IMR-90 (cell line): ENCODE measurements around the gene MSRB1. TPM values are rescaled to one million over a fixed set of nuclear protein-coding genes. Genes with fewer than 3 reads are reported as not detected.

Experiments used
- ATAC-seq: fragments of 200-7000 bp; cut with Tn5 transposase; 2 replicates; pipeline ENCODE4 v1.9.1; 2020; ENCODE audit warnings: low read depth, mild to moderate bottlenecking, moderate library complexity
- BruUV-seq: library from RNA; stranded (reverse); fragments of 400-500 nt; replicated peaks from 2 replicates; lab custom pipeline; 2021; lab: Mats Ljungman, UMichigan
- CTCF ChIA-PET: fragments of 300-600 bp; formaldehyde crosslinking; extraction: SDS; loops from one replicate; lab custom pipeline; 2021; ENCODE audit warnings: antibody characterized with exemption; lab: Yijun Ruan, JAX
- POLR2A ChIA-PET: fragments of 300-600 bp; sonication (Branson Sonifier 250); formaldehyde crosslinking; loops from one replicate; lab custom pipeline; 2022; ENCODE audit warnings: antibody characterized with exemption; ENCODE audit not compliant: unreplicated experiment; lab: Charles Lee
- DNase-seq: peaks from one replicate; pipeline ENCODE4 v3.0.0; 2013
- H2AFZ ChIP-seq: replicated peaks from 2 replicates; pipeline ENCODE3; 2013; ENCODE audit warnings: low read length, mild to moderate bottlenecking; ENCODE audit not compliant: poor library complexity
- H2AK5ac ChIP-seq: 2 replicates; pipeline ENCODE4 v1.6.1; 2013; ENCODE audit warnings: low read depth, low read length, inconsistent platforms
- H2AK9ac ChIP-seq: replicated peaks from 2 replicates; pipeline ENCODE3; 2013; ENCODE audit warnings: mild to moderate bottlenecking, low read depth, low read length, moderate library complexity; ENCODE audit not compliant: poor library complexity
- H2BK120ac ChIP-seq: 2 replicates; pipeline ENCODE4 v1.6.1; 2013; ENCODE audit warnings: low read depth, low read length, inconsistent platforms
- H2BK15ac ChIP-seq: 3 replicates; pipeline ENCODE4 v1.6.1; 2013; ENCODE audit warnings: low read depth, low read length, inconsistent platforms
- H2BK20ac ChIP-seq: 2 replicates; pipeline ENCODE4 v1.6.1; 2013; ENCODE audit warnings: low read depth, mild to moderate bottlenecking, inconsistent platforms, low read length, moderate library complexity
- H2BK5ac ChIP-seq: 2 replicates; pipeline ENCODE4 v1.6.1; 2013; ENCODE audit warnings: mild to moderate bottlenecking, low read depth, low read length, inconsistent platforms; ENCODE audit not compliant: poor library complexity, severe bottlenecking
- H3K14ac ChIP-seq: replicated peaks from 2 replicates; pipeline ENCODE4 v1.6.1; 2013; ENCODE audit warnings: low read depth, low read length, inconsistent platforms
- H3K18ac ChIP-seq: 2 replicates; pipeline ENCODE4 v1.6.1; 2013; ENCODE audit warnings: low read depth, low read length, control low read depth
- H3K23ac ChIP-seq: 2 replicates; pipeline ENCODE4 v1.6.1; 2013; ENCODE audit warnings: low read depth, low read length, inconsistent platforms
- H3K27ac ChIP-seq: 2 replicates; pipeline ENCODE4 v1.5.1; 2013; ENCODE audit warnings: mild to moderate bottlenecking, control low read depth, low read length; ENCODE audit not compliant: insufficient read depth
- H3K27me3 ChIP-seq: 2 replicates; pipeline ENCODE4 v1.6.1; 2013; ENCODE audit warnings: low read length; ENCODE audit not compliant: control insufficient read depth, insufficient read depth
- H3K36me3 ChIP-seq: 2 replicates; pipeline ENCODE4 v1.6.1; 2013; ENCODE audit warnings: low read length, mixed read lengths; ENCODE audit not compliant: control insufficient read depth, insufficient read depth
- H3K4ac ChIP-seq: 2 replicates; pipeline ENCODE4 v1.6.1; 2013; ENCODE audit warnings: low read depth, low read length, inconsistent platforms
- H3K4me1 ChIP-seq: 2 replicates; pipeline ENCODE4 v1.6.1; 2013; ENCODE audit warnings: low read length, mixed read lengths; ENCODE audit not compliant: control insufficient read depth, insufficient read depth
- H3K4me2 ChIP-seq: 2 replicates; pipeline ENCODE4 v1.6.1; 2013; ENCODE audit warnings: low read depth, mild to moderate bottlenecking, control low read depth, low read length, moderate library complexity
- H3K4me3 ChIP-seq: 2 replicates; pipeline ENCODE4 v1.5.1; 2013; ENCODE audit warnings: low read depth, mild to moderate bottlenecking, control low read depth, low read length, moderate library complexity; ENCODE audit not compliant: insufficient read depth
- H3K56ac ChIP-seq: 2 replicates; pipeline ENCODE4 v1.6.1; 2013; ENCODE audit warnings: low read length, inconsistent platforms; ENCODE audit not compliant: insufficient read depth; ENCODE audit errors: extremely low read depth
- H3K79me1 ChIP-seq, 2 experiments: 2 replicates each; pipeline ENCODE4 v1.6.1; 2013; ENCODE audit warnings: low read length in 2 of 2, inconsistent platforms in 1 of 2, low read depth in 1 of 2
- H3K9ac ChIP-seq: 2 replicates; pipeline ENCODE4 v1.6.1; 2013; ENCODE audit warnings: low read depth, low read length, control low read depth
- H3K9me1 ChIP-seq: 2 replicates; pipeline ENCODE4 v1.6.1; 2013; ENCODE audit warnings: low read length, inconsistent platforms; ENCODE audit not compliant: insufficient read depth
- H3K9me3 ChIP-seq: 2 replicates; pipeline ENCODE4 v1.6.1; 2013; ENCODE audit warnings: low read length; ENCODE audit not compliant: control insufficient read depth, insufficient read depth
- H4K20me1 ChIP-seq: 2 replicates; pipeline ENCODE4 v1.6.1; 2013; ENCODE audit warnings: low read length, inconsistent platforms; ENCODE audit not compliant: insufficient read depth
- H4K5ac ChIP-seq: 2 replicates; pipeline ENCODE4 v1.6.1; 2013; ENCODE audit warnings: mild to moderate bottlenecking, low read depth, low read length, control low read depth
- H4K8ac ChIP-seq, 2 experiments: 2 replicates each; pipeline ENCODE4 v1.6.1; 2013; ENCODE audit warnings: low read depth in 2 of 2, low read length in 2 of 2, control low read depth in 1 of 2, inconsistent platforms in 1 of 2
- H4K91ac ChIP-seq: 2 replicates; pipeline ENCODE4 v1.6.1; 2013; ENCODE audit warnings: low read depth, low read length, inconsistent platforms; ENCODE audit not compliant: insufficient read depth
- BHLHE40 ChIP-seq: fragments of 150-350 bp; IDR thresholded peaks from 2 replicates; pipeline ENCODE4 v1.6.1; 2016; ENCODE audit warnings: mild to moderate bottlenecking, low read depth, low read length
- CEBPB ChIP-seq: IDR thresholded peaks from 2 replicates; pipeline ENCODE4 v1.6.1; 2012; ENCODE audit warnings: low read depth, low read length, improper control_type of control experiment
- CHD1 ChIP-seq: IDR thresholded peaks from 2 replicates; pipeline ENCODE4 v1.6.1; 2012; ENCODE audit warnings: low read depth, low read length, improper control_type of control experiment
- CTCF ChIP-seq: conservative IDR thresholded peaks from 2 replicates; pipeline ENCODE4 v1.5.1; 2012; ENCODE audit warnings: mild to moderate bottlenecking, low read depth, low read length, improper control_type of control experiment
- ELK1 ChIP-seq: fragments of 150-350 bp; IDR thresholded peaks from 2 replicates; pipeline ENCODE4 v1.6.1; 2016; ENCODE audit warnings: low read depth, mild to moderate bottlenecking, low read length, moderate library complexity, borderline replicate concordance
- FOS ChIP-seq: fragments of 150-350 bp; IDR thresholded peaks from 2 replicates; pipeline ENCODE4 v1.6.1; 2016; ENCODE audit warnings: low read depth, low read length
- MAFK ChIP-seq: IDR thresholded peaks from 2 replicates; pipeline ENCODE4 v1.6.1; 2012; ENCODE audit warnings: low read depth, low read length, improper control_type of control experiment
- MAZ ChIP-seq: IDR thresholded peaks from 2 replicates; pipeline ENCODE4 v1.6.1; 2012; ENCODE audit warnings: low read depth, mild to moderate bottlenecking, low read length, improper control_type of control experiment, moderate library complexity, borderline replicate concordance
- MXI1 ChIP-seq: IDR thresholded peaks from 2 replicates; pipeline ENCODE4 v1.6.1; 2012; ENCODE audit warnings: low read depth, mild to moderate bottlenecking, low read length, moderate library complexity, borderline replicate concordance
- NFE2L2 ChIP-seq: fragments of 150-350 bp; IDR thresholded peaks from 2 replicates; pipeline ENCODE4 v1.6.1; 2016; ENCODE audit warnings: low read depth, mild to moderate bottlenecking, low read length
- POLR2A ChIP-seq: IDR thresholded peaks from 2 replicates; pipeline ENCODE4 v1.6.1; 2012; ENCODE audit warnings: mild to moderate bottlenecking, low read depth, low read length
- RAD21 ChIP-seq: IDR thresholded peaks from 2 replicates; pipeline ENCODE4 v1.6.1; 2012; ENCODE audit warnings: low read length, improper control_type of control experiment
- RCOR1 ChIP-seq: IDR thresholded peaks from 2 replicates; pipeline ENCODE4 v1.6.1; 2012; ENCODE audit warnings: mild to moderate bottlenecking, low read length, improper control_type of control experiment; ENCODE audit not compliant: insufficient replicate concordance
- RFX5 ChIP-seq: IDR thresholded peaks from 2 replicates; pipeline ENCODE4 v1.8.0; 2012; ENCODE audit warnings: low read depth, mild to moderate bottlenecking, low read length, moderate library complexity
- SMC3 ChIP-seq: fragments of 150-350 bp; IDR thresholded peaks from 2 replicates; pipeline ENCODE4 v1.6.1; 2016; ENCODE audit warnings: low read depth, mild to moderate bottlenecking, antibody characterized with exemption, low read length, moderate library complexity
- USF2 ChIP-seq: fragments of 150-350 bp; IDR thresholded peaks from 2 replicates; pipeline ENCODE4 v1.6.1; 2017; ENCODE audit warnings: mild to moderate bottlenecking, antibody characterized with exemption, low read length, low read depth
- WGBS, 2 experiments: methylation state at CpG; one replicate each; pipeline versions ENCODE4 v1.1.5 to v1.1.7; 2013; ENCODE audit warnings: missing lambda C conversion rate in 2 of 2; ENCODE audit not compliant: insufficient read length in 1 of 2; ENCODE audit errors: extremely low coverage in 2 of 2; 5-methylcytosine and 5-hydroxymethylcytosine counted together
- dilution Hi-C: fragments of 300-500 bp; cut with HindIII; formaldehyde crosslinking; loops from one replicate; pipeline ENCODE4 v1.14.3; 2018; ENCODE audit warnings: low sequenced_read_pairs; ENCODE audit not compliant: unreplicated experiment
- in situ Hi-C: fragments of 300-500 bp; cut with MboI; formaldehyde crosslinking; loops from 3 replicates; pipeline ENCODE4 v1.14.3; 2019; ENCODE audit warnings: low sequenced_read_pairs, inconsistent platforms, mixed read lengths
- intact Hi-C: fragments of 100-400 bp; cut with micrococcal nuclease; formaldehyde crosslinking; loops from 2 replicates; pipeline ENCODE4 v1.10.0; 2022
- polyA plus RNA-seq, 3 experiments: library from polyadenylated mRNA; depleted of rRNA; stranded (reverse); fragments of >200 nt; gene quantifications; 2 replicates each; pipeline ENCODE4 v1.2.3, GENCODE V29; 2012; ENCODE audit warnings: low replicate concordance in 1 of 3
- total RNA-seq: library from RNA; depleted of rRNA; stranded (reverse); fragments of >200 nt; gene quantifications from 2 replicates; pipeline ENCODE4 v1.2.3, GENCODE V29; 2012

MSRB1 gene
- total and polyA plus RNA-seq, 2 of the 4 experiments (the other 2 are of a cell fraction): 17.0 to 32.3 TPM

GRCh38 chr16:1961651-1962067, 18.7 kb upstream of the MSRB1 start:
- H2BK20ac ChIP-seq: no peak overlapping the region
- H3K9me3 ChIP-seq: no peaks in the 10 kb centered on the region
- H3K4me2 ChIP-seq: no peak overlapping the region
- H3K9ac ChIP-seq: no peak overlapping the region
- dilution Hi-C loops (no loop called here), intact Hi-C loops (no loop called here), in situ Hi-C loops (no loop called here)
- no peak overlapping the region for H2BK5ac ChIP-seq
- no peak overlapping the region for H3K14ac ChIP-seq
- H2AK9ac ChIP-seq: no peak overlapping the region
- ChIA-PET CTCF (no interaction called here), POLR2A (no interaction called here)
- H4K5ac ChIP-seq: no peak overlapping the region
- BruUV-seq: no TSS peak
- H4K91ac ChIP-seq: no peak overlapping the region
- no peak overlapping the region for H3K27ac ChIP-seq
- no peak overlapping the region for H3K56ac ChIP-seq
- no peak overlapping the region for H2BK120ac ChIP-seq
- ATAC-seq (no peak), DNase-seq (no peak)
- no peak overlapping the region for H4K8ac ChIP-seq
- H3K4me3 ChIP-seq: no peak overlapping the region
- no peak overlapping the region for H3K23ac ChIP-seq
- no peak overlapping the region for H3K4ac ChIP-seq
- H3K9me1 ChIP-seq: 0 out of 2 replicates have a peak, but pooled peaks cover 8% of the 10 kb centered on the region
- WGBS, 2 experiments: no CpG with 5 or more reads among the region's 6 CpGs
- no peak for TF ChIP-seq CHD1
- TF ChIP-seq MXI1: no peak
- no peak for TF ChIP-seq FOS
- TF ChIP-seq POLR2A: no peak
- TF ChIP-seq USF2: no peak
- no peak for TF ChIP-seq CTCF
- TF ChIP-seq MAZ: no peak
- TF ChIP-seq MAFK: no peak
- no peak for TF ChIP-seq BHLHE40
- no peak for TF ChIP-seq CEBPB
- no peak for TF ChIP-seq RAD21
- TF ChIP-seq RFX5: no peak
- TF ChIP-seq ELK1: no peak
- no peak for TF ChIP-seq SMC3
- no peak for TF ChIP-seq NFE2L2
- TF ChIP-seq RCOR1: no peak
- H3K36me3 ChIP-seq: peaks cover 27% of the 10 kb centered on the region
- no peak overlapping the region for H2AFZ ChIP-seq
- H3K4me1 ChIP-seq: peaks cover 12% of the 10 kb centered on the region
- no peaks in the 10 kb centered on the region for H3K27me3 ChIP-seq
- H4K20me1 ChIP-seq: peaks cover 43% of the 10 kb centered on the region
- H2AK5ac ChIP-seq: no peak overlapping the region
- H3K79me1 ChIP-seq: peaks cover 3 to 48% of the 10 kb centered on the region in 2 experiments
- H3K18ac ChIP-seq: no peak overlapping the region
- H2BK15ac ChIP-seq: no peak overlapping the region
